Endothelial cell of umbilical vein (primary cell): ENCODE results near the gene PEAK3.

Experiments
- CTCF ChIP-seq, 2 donors: IDR thresholded peaks; 1 replicate in 1 of 2; 2 replicates in 1 of 2; pipeline ENCODE4 v1.5.1; 2011; ENCODE audit warnings: low read length in 2 of 2, mild to moderate bottlenecking in 2 of 2, moderate library complexity in 2 of 2, control low read depth in 1 of 2, inconsistent platforms in 1 of 2, low read depth in 1 of 2; ENCODE audit not compliant: insufficient read depth in 1 of 2; ENCODE audit errors: extremely low read depth in 1 of 2
- MYC ChIP-seq: IDR thresholded peaks from one replicate; pipeline ENCODE4 v1.6.1; 2011; ENCODE audit warnings: mild to moderate bottlenecking, low read depth, low read length
- POLR2A ChIP-seq: IDR thresholded peaks from 2 replicates; pipeline ENCODE4 v1.6.1; 2012; ENCODE audit warnings: low read depth, mild to moderate bottlenecking, control low read depth, low read length
- POLR2AphosphoS5 ChIP-seq: IDR thresholded peaks from 2 replicates; pipeline ENCODE4 v1.6.1; 2012; ENCODE audit warnings: low read depth, mild to moderate bottlenecking, control low read depth, low read length, moderate library complexity; ENCODE audit not compliant: insufficient read depth

- TF ChIP-seq POLR2AphosphoS5 (peak; percentile 54), CTCF (IDR thresholded peaks at IDR 0.05; ENCODE audit: extremely low read depth in 1 of 2, insufficient read depth in 1 of 2, low read depth in 1 of 2, low read length in 2 of 2) (no peak), MYC (no peak), POLR2A (peak; percentile 20)
Observed at GRCh38 chr19:2249010-2249866, 32.7 kb downstream of the PEAK3 start, which contains the start of gene AMH.
